Astrocyte of the spinal cord (primary cell): ENCODE results near the gene LY6G5C.
A peak's percentile ranks its signal among the peaks of the same experiment; 100 is the strongest.

Experiments
- DNase-seq: peaks from one replicate; pipeline ENCODE4 v3.0.0; 2011; ENCODE audit warnings: low read depth, low spot score
- H3K4me3 ChIP-seq: 2 replicates; pipeline ENCODE4 v1.5.1; 2011; ENCODE audit warnings: low read depth, mild to moderate bottlenecking, low read length, moderate library complexity
- CTCF ChIP-seq: IDR thresholded peaks from 2 replicates; pipeline ENCODE4 v1.5.1; 2012; ENCODE audit warnings: low read depth, mild to moderate bottlenecking, low read length, inconsistent platforms
- in situ Hi-C: cut with HindIII; loops from 2 replicates; pipeline ENCODE4 v1.10.0; 2017; ENCODE audit warnings: low sequenced_read_pairs

The LY6G5C gene

GRCh38 chr6:31683591-31683990 is 2.7 kb upstream of the LY6G5C start:
- no peak overlapping the region for H3K4me3 ChIP-seq
- no peak for DNase-seq
- in situ Hi-C loops, result no loop called here
- no peak for TF ChIP-seq CTCF

GRCh38 chr6:31681135-31681671 is 336 bp upstream of the LY6G5C start:
- TF ChIP-seq CTCF, result no peak
- in situ Hi-C loops, result no loop called here
- DNase-seq, result no peak
- H3K4me3 ChIP-seq, result peak overlapping the region; percentile 35

- TF ChIP-seq CTCF, result no peak
- H3K4me3 ChIP-seq, result no peak overlapping the region
- in situ Hi-C loops, result no loop called here
- DNase-seq, result no peak
Measured at GRCh38 chr6:31677955-31678354, 2.9 kb downstream of the LY6G5C start.

- H3K4me3 ChIP-seq, result no peak overlapping the region
- in situ Hi-C loops, result no loop called here
- DNase-seq, result no peak
- TF ChIP-seq CTCF, result no peak
Measured at GRCh38 chr6:31676904-31677303, 4.0 kb downstream of the LY6G5C start.

GRCh38 chr6:31676322-31676903 is 4.5 kb downstream of the LY6G5C start:
- TF ChIP-seq CTCF, result no peak
- DNase-seq, result no peak
- in situ Hi-C loops, result no loop called here
- H3K4me3 ChIP-seq, result no peak overlapping the region

- H3K4me3 ChIP-seq, result no peak within 1 kb of the TSS
- no peak for TF ChIP-seq CTCF
- DNase-seq, result no peak
- in situ Hi-C loops, result no loop called here
Measured at GRCh38 chr6:31669676-31670075, 11.2 kb downstream of the LY6G5C start, which contains the start of gene LY6G5B. Gene LY6G5B, plus strand, starts transcription at chr6:31669976. Its CDS starts 975 bp downstream, at chr6:31670951.
